ENCODE results near the gene GNB1L.

- TF ChIP-seq ZNF8 (CRISPR knock-in tag; IDR thresholded peaks at IDR 0.05) (no peak), PPARA (CRISPR knock-in tag; IDR thresholded peaks at IDR 0.05; ENCODE audit: borderline replicate concordance) (no peak), BACH2 (CRISPR knock-in tag; IDR thresholded peaks at IDR 0.05; ENCODE audit: borderline replicate concordance) (no peak), ZC3H10 (CRISPR knock-in tag; IDR thresholded peaks at IDR 0.05) (no peak), ZFP30 (CRISPR knock-in tag; IDR thresholded peaks at IDR 0.05) (no peak)
Measured at GRCh38 chr22:19903513-19903912, 48.8 kb upstream of the GNB1L start.

Measured in SK-N-SH treated with all-trans-retinoic acid at 6 μM for 48 hours (cell line).